Stimulated activated CD4-positive, alpha-beta T cell treated with anti-CD3 and anti-CD28 coated beads, Interleukin-1b, Interleukin-23, amount 100 ng/mL, for 24 hours (primary cell): Measurements from ENCODE around the gene FILIP1L.

Experiments used
- DNase-seq, 4 experiments: peaks; one replicate each; pipeline ENCODE4 v3.0.0-alpha.2; 2020; ENCODE audit warnings: low read depth in 4 of 4, low spot score in 1 of 4

Gene FILIP1L

GRCh38 chr3:100125161-100125938 lies 11.0 kb upstream of the FILIP1L start:
- no peak for DNase-seq

DNA sequence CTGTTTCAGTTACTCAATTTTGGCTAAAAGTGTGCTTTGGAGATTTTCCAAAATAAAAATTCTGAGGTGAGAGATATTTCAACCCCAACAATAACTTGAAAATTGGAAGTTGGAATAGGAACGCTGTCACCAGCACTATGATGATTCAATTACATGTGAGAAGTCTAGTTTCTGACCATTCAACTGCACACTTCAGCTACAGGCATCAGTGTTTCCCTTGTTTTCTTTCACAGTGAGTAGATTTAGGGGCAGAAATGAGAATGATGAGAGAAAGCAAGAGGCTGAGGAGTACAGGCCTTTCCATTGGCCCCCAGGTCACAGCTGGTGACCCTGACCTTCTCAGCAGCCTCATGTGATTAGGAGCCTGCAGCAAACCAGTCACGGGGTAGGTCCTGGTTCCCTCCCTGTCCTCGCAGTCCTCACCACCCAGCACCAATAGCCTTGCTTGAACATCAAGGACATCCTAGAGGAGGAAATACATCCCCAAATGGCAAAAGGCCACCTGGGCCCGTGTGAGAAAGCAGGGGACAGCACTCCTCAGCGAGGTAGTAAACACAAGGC lies 10.0 kb upstream of the FILIP1L start:
- no peak for DNase-seq

DNA sequence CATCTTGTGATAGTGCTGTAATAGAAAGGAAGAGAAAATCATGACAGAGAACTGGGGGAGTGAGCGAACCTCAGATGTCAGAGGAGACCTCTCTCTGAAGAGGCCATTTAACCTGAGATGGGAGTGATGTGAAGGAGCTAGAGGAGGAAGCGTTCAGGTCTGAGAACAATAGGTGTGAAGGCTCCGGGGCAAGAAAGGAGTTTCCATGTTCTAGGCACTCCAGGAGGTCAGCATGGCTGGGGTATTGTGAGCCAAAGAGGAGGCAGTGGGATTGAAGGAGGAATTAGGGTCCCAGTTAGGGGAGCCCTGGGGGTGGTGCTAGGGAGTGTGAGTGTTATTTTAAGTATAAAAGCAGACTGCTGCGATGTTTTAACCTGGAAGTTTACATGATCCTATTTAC lies 8.8 kb upstream of the FILIP1L start:
- DNase-seq, result no peak

DNA sequence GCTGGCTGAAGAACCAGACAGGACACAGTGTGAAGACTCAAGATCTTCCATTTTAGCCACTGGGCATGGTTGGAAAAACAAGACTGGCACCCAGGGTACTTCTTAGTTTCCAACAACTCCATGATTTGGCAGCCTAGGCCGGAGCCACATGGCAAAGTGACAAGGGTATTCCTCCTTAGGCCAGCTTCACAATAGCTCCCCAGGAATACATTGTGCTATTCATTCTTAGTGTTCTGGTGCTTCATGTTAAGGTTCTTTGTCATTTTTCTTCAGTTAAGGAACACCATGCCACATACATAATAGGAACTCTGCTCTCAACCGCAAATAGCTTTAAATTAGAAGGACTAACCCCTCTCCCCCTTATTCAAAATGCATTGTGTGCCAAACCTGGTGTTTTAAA lies 8.0 kb upstream of the FILIP1L start:
- DNase-seq, result no peak

DNA sequence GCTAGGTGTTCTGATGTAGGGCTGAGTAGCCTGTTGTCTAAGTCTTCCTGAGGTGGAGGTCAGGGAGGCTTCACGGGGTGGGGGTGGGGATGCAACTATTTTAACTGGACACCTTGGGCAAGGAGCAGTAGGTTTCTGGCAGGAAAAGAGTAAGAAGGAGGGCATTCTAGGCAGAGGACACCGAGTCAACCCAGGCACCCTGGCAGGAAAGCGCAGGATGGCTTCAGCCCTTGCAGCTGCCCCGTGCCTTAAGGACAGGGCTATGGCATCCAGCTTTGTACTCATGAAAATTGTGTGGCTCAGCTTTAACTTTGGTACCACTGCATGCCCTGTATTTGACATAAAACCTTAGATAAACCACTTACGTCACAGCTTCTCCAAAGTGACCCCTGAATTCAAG lies 6.4 kb upstream of the FILIP1L start:
- no peak for DNase-seq

GRCh38 chr3:100120012-100120411 lies 5.7 kb upstream of the FILIP1L start:
- DNase-seq, result no peak

DNA sequence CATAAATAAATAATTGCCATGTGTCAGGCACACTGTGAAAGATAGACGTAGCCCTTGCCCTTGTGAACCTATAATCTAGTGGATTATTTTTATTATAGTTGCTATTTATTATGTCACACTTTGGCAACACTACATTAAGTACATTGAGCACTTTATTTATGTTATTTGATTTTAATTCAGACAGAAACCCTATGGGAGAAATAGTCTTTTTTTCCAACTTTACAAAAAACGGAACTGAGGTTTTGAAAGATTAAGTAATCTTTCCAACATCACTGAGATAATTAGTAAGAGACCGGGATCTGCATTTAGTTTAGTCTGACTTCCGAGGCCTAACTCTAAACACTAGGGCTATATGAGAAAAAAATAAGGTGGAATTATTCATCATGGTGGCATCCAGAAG lies 2.8 kb upstream of the FILIP1L start:
- no peak for DNase-seq

DNA sequence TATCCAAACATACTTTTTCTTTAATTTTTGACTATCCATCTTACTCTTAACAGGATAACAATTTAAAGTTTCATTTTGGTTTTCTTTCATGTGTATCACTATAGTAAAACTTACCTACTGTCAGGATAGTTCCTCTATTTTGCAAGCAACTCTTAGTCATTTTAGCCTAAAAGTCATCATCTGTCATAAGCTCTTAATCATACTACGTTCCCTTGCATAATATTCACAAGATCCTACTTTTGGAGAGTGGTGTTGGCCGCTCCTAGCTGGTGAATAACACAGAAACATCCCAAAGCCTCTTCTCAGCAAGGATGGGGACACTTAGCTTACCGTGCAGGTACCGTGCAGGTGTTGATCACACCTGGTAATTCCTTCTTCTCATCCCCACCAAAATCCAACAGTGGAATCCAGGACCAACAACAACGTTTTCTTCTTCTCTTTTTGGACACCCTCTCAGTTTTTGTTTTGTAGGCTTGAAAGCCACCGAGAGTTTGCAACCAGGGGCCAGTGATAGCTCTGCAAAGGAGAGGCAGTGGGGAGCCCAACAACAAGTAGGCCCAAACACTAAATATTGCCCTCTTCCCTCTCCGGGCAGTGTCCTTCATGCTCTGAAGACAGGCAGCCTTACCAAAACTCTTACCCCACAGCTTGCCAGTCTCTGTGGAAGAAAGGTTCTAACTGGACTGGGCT lies 433 bp downstream of the FILIP1L start:
- DNase-seq, result no peak

- no peak for DNase-seq
Measured at GRCh38 chr3:100111728-100112127, 2.6 kb downstream of the FILIP1L start.

DNA sequence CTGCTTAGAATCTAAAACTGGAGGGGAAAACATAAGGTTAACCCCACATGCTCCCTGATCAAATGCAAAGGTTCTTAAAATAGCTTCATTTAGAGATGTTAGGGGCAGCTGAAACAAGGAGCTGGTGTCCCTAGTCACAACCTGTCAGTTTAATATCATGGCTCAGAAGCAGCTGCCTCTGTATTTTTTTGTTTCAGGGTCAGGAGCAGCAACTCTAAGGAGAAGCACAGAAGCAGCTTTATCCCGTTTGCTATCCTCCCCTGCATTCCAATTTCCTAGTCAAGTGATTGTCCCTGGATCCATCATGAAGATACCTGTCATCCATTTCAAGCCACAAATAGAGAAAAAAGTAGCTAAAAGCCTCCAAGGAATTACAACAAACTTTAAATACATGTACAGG lies 4.1 kb downstream of the FILIP1L start:
- DNase-seq, result no peak

DNA sequence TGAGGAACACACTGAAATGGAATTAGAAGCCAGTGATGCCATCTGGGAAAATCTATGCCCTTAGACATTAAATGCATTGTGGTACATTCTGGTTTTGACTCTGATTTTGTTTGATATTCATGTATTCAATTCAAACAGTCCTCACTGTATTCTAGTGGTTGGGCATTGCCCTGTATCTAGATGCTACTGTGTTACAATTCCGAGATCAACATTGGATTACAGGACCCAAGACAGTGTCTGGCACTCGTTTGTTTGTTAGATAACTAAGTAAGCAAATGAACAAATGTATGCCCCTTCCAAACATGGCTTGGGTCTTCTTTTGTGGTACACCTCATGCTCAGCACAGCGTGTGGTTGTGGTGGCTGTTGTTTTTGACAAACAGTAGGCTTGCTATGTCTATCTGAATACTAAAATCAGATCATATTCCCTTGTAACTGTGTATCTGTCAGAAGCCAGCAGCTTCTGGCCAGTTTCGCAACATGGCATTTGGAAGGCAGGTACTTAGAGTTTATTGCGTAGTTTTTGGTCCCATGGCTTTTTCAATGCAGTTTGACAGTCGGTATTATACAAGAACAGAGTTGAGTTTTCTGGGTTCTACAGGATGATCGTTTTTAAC lies 5.7 kb downstream of the FILIP1L start:
- DNase-seq, result no peak

GRCh38 chr3:100107221-100107814 lies 7.0 kb downstream of the FILIP1L start:
- no peak for DNase-seq

DNA sequence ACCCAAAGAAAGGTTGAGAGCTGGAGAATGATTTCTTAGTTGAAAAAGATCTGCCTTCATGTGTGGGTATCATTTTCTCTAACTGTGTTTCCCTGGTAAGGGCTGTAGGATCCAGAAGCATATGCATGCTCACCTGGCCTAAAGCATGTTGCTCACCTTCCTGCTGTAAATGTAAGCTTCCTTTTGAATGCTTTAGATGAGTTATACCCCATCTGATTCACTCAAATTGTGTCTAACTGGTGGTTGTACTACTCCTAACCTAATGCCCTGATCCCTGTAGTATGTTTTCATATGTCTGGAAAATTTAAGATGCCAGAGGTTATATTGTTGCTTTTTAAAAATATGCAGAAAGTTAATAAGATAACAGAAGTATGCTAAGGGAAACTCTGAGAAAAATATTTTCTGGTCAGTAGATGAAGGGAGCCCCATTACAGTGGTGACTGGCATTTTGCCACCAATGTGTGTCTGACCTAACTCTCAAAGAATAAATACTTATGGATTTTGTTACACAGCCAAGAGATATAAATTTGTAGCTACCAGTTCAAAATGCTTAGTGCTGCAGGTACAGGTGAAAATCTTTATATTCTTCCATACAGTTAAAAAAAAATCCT lies 7.7 kb downstream of the FILIP1L start:
- DNase-seq, result no peak

DNA sequence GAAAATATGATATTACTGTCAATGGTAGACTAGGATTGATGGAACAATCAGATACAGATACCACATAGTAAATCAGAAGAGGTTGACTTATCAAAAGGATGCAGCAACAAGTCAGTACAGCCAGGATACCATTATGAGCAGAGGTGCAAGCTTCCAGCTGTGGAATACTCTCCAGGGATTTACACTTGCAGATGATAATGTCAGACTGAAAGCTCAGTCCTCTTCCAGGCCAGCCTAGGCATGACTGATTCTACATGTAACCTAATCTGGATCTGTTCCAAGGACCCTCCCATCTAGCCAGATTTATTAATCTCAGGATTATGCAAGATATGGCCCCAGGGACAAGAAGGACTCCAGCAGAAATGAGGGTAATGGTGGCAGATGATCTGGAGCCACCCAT lies 8.2 kb downstream of the FILIP1L start:
- no peak for DNase-seq

- DNase-seq, result no peak
Measured at GRCh38 chr3:100105501-100105900, 8.8 kb downstream of the FILIP1L start.

GRCh38 chr3:100104817-100105413 lies 9.4 kb downstream of the FILIP1L start:
- DNase-seq, result no peak

GRCh38 chr3:100104442-100104798 lies 9.9 kb downstream of the FILIP1L start:
- DNase-seq, result no peak

DNA sequence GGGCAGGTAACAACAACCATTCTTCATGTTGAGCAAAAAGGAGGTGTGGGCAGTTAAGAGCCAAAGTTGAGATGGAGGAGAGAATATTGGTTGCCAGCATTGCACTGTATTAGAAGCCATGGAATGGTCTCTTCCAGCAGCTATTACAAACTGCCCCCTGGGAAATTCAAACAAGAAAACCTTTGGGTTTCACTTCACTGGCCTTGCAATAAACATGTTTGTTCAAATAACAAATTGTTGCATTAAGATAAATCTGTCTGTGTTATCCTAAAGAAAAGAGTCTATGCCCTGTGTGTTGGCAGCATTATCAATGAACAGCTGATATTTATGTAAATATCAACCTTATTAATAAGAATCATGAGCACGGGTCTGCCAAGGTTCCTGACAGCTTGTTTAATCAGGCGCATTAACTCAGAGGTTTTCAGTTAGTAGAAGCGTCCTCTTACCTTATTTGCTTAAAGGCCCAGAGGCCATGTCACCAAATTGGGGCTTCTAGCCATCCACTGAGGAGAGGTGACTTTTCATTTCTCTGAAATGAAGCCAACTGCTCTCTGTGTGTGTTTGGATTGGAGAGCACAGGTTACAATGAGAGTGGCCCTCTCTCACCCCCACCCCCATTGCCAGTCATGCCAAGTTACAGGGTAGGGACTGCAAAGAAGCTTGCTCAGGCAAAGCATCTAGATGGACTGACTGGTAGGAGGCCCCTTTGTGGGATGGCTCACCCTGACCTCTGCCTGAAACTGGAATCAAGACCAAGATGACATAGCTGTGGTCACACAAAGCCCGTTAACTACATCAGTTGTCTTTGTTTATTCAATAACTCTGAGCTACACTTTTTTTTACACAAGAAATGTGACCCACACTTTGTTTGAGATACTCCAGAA lies 10.5 kb downstream of the FILIP1L start:
- no peak for DNase-seq

DNA sequence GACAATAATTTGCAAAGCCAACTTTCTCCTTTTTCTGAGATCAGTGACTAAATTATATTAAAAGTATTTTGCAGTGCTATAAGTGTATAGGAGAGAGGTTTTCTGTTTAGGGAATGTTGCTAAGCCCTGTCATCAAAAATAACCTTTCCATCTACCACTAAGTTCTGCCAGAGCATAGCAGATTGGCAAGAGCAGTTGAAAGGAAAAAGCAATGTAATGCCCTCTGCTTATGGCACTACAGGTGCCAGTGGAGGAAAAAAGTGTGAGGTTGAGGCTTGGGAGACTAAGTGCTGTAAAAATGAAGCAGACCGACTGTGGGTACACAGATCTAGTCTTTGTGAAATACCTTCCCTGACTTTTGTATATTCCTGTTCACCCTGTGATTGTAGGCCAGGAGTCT lies 11.5 kb downstream of the FILIP1L start:
- DNase-seq, result no peak

DNA sequence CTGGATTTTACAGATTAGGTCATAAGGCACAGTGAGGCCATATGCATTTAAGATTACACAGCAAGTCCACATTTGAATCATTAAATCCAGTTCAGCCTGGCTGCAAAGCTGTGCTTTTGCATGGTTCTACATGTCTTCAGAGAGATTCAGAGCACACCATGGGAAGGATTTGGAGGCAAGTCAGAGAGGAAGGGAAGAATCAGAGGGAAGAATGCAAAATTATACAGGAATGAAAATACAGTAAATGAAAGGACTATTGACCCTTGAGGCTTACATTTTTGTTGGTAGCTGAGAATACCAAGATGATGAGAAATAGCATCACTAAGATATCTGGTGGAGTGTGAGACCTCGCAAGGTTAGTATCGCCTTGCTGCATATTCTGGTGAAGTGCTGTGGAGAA lies 13.9 kb downstream of the FILIP1L start:
- no peak for DNase-seq
